NCI-H1694 treated with DMSO at 0.1 percent for 48 hours (cell line): ENCODE results near the gene TIPARP.
"Not testable (repeated sequence)": the region's sequence is repeated elsewhere in the genome, so short reads cannot be mapped to it uniquely, and the experiment has no call there.

Experiments used
- DNase-seq: peaks from one replicate; lab custom pipeline; 2025; lab: John Stamatoyannopoulos, UW

TIPARP gene

GRCh38 chr3:156716105-156716862 lies 41.9 kb downstream of the TIPARP start:
- no peak for DNase-seq

- no peak for DNase-seq
Measured at GRCh38 chr3:156718622-156719306, 44.4 kb downstream of the TIPARP start.

GRCh38 chr3:156720826-156721225 lies 46.4 kb downstream of the TIPARP start:
- DNase-seq = no peak

- DNase-seq = no peak
Measured at GRCh38 chr3:156721687-156722618, 47.6 kb downstream of the TIPARP start.

GRCh38 chr3:156723182-156723619 lies 48.8 kb downstream of the TIPARP start:
- no peak for DNase-seq

- DNase-seq = no peak
Measured at GRCh38 chr3:156725682-156726081, 51.3 kb downstream of the TIPARP start.

- DNase-seq = no peak
Measured at GRCh38 chr3:156726456-156726855, 52.1 kb downstream of the TIPARP start.

GRCh38 chr3:156727519-156728205 lies 53.3 kb downstream of the TIPARP start:
- DNase-seq = no peak

- peak; percentile 25 for DNase-seq
Measured at GRCh38 chr3:156728267-156728985, 54.0 kb downstream of the TIPARP start.

- no peak for DNase-seq
Measured at GRCh38 chr3:156729460-156730179, 55.2 kb downstream of the TIPARP start.

- no peak for DNase-seq
Measured at GRCh38 chr3:156731813-156732212, 57.4 kb downstream of the TIPARP start.

GRCh38 chr3:156732261-156732660 lies 57.9 kb downstream of the TIPARP start:
- no peak for DNase-seq

- no peak for DNase-seq
Measured at GRCh38 chr3:156732715-156733421, 58.5 kb downstream of the TIPARP start.

- not testable (repeated sequence) for DNase-seq
Measured at GRCh38 chr3:156734661-156735060, 60.3 kb downstream of the TIPARP start.

GRCh38 chr3:156735471-156735870 lies 61.1 kb downstream of the TIPARP start:
- DNase-seq = no peak

- DNase-seq = not testable (repeated sequence)
Measured at GRCh38 chr3:156737049-156737448, 62.7 kb downstream of the TIPARP start.

GRCh38 chr3:156738251-156738650 lies 63.9 kb downstream of the TIPARP start:
- no peak for DNase-seq

- no peak for DNase-seq
Measured at GRCh38 chr3:156739976-156740375, 65.6 kb downstream of the TIPARP start.

GRCh38 chr3:156740581-156740980 lies 66.2 kb downstream of the TIPARP start:
- not testable (repeated sequence) for DNase-seq

- DNase-seq = no peak
Measured at GRCh38 chr3:156741935-156742334, 67.5 kb downstream of the TIPARP start.
